Measurements from ENCODE around the gene FAM72A.
"Not testable (repeated sequence)": the region's sequence is repeated elsewhere in the genome, so short reads cannot be mapped to it uniquely, and the experiment has no call there.

The FAM72A gene

GRCh38 chr1:206220332-206221000 lies 17.8 kb upstream of the FAM72A start:
- not testable (repeated sequence) for H3K79me2 ChIP-seq (ENCODE audit: low read length); H3K27me3 ChIP-seq (replicated peaks; ENCODE audit: insufficient read depth, low read length); H3K9me3 ChIP-seq (replicated peaks; ENCODE audit: insufficient read depth, low read length); H3K9ac ChIP-seq (ENCODE audit: low read length); H3K9me2 ChIP-seq (replicated peaks; ENCODE audit: insufficient read depth, low read length); DNase-seq; H2AFZ ChIP-seq (ENCODE audit: low read length); H3K4me2 ChIP-seq (ENCODE audit: low read depth, low read length); H3K36me3 ChIP-seq (replicated peaks; ENCODE audit: insufficient read depth, low read length); H3K27ac ChIP-seq (ENCODE audit: low read length); H3K4me3 ChIP-seq (ENCODE audit: low read length); H3F3A ChIP-seq (ENCODE audit: insufficient read depth, low read length); H4K20me1 ChIP-seq (ENCODE audit: insufficient read depth, low read length); H3K4me1 ChIP-seq (ENCODE audit: low read length)

GRCh38 chr1:206219514-206220331 lies 17.1 kb upstream of the FAM72A start:
- H3K4me1 ChIP-seq (ENCODE audit: low read length); H2AFZ ChIP-seq (ENCODE audit: low read length); H3K27ac ChIP-seq (ENCODE audit: low read length); H3K4me3 ChIP-seq (ENCODE audit: low read length); H3K9ac ChIP-seq (ENCODE audit: low read length); DNase-seq; H4K20me1 ChIP-seq (ENCODE audit: insufficient read depth, low read length); H3K9me3 ChIP-seq (replicated peaks; ENCODE audit: insufficient read depth, low read length); H3F3A ChIP-seq (ENCODE audit: insufficient read depth, low read length); H3K36me3 ChIP-seq (replicated peaks; ENCODE audit: insufficient read depth, low read length); H3K27me3 ChIP-seq (replicated peaks; ENCODE audit: insufficient read depth, low read length); H3K79me2 ChIP-seq (ENCODE audit: low read length); H3K9me2 ChIP-seq (replicated peaks; ENCODE audit: insufficient read depth, low read length); H3K4me2 ChIP-seq (ENCODE audit: low read depth, low read length): not testable (repeated sequence)

GRCh38 chr1:206218765-206219164 lies 16.1 kb upstream of the FAM72A start:
- H4K20me1 ChIP-seq (ENCODE audit: insufficient read depth, low read length); H3K9ac ChIP-seq (ENCODE audit: low read length); H3K27ac ChIP-seq (ENCODE audit: low read length); DNase-seq; H3F3A ChIP-seq (ENCODE audit: insufficient read depth, low read length); H3K27me3 ChIP-seq (replicated peaks; ENCODE audit: insufficient read depth, low read length); H3K79me2 ChIP-seq (ENCODE audit: low read length); H3K9me2 ChIP-seq (replicated peaks; ENCODE audit: insufficient read depth, low read length); H3K4me1 ChIP-seq (ENCODE audit: low read length); H3K36me3 ChIP-seq (replicated peaks; ENCODE audit: insufficient read depth, low read length); H3K4me3 ChIP-seq (ENCODE audit: low read length); H3K4me2 ChIP-seq (ENCODE audit: low read depth, low read length); H3K9me3 ChIP-seq (replicated peaks; ENCODE audit: insufficient read depth, low read length); H2AFZ ChIP-seq (ENCODE audit: low read length): not testable (repeated sequence)

GRCh38 chr1:206218285-206218684 lies 15.6 kb upstream of the FAM72A start:
- H3K9me2 ChIP-seq (replicated peaks; ENCODE audit: insufficient read depth, low read length); H3K27ac ChIP-seq (ENCODE audit: low read length); H4K20me1 ChIP-seq (ENCODE audit: insufficient read depth, low read length); H3F3A ChIP-seq (ENCODE audit: insufficient read depth, low read length); H3K4me3 ChIP-seq (ENCODE audit: low read length); DNase-seq; H3K4me2 ChIP-seq (ENCODE audit: low read depth, low read length); H3K36me3 ChIP-seq (replicated peaks; ENCODE audit: insufficient read depth, low read length); H3K79me2 ChIP-seq (ENCODE audit: low read length); H3K9ac ChIP-seq (ENCODE audit: low read length); H3K27me3 ChIP-seq (replicated peaks; ENCODE audit: insufficient read depth, low read length); H3K4me1 ChIP-seq (ENCODE audit: low read length); H3K9me3 ChIP-seq (replicated peaks; ENCODE audit: insufficient read depth, low read length); H2AFZ ChIP-seq (ENCODE audit: low read length): not testable (repeated sequence)

- not testable (repeated sequence) for H3K9me2 ChIP-seq (replicated peaks; ENCODE audit: insufficient read depth, low read length); H2AFZ ChIP-seq (ENCODE audit: low read length); DNase-seq; H3K79me2 ChIP-seq (ENCODE audit: low read length); H3K9ac ChIP-seq (ENCODE audit: low read length); H3K4me3 ChIP-seq (ENCODE audit: low read length); H3K9me3 ChIP-seq (replicated peaks; ENCODE audit: insufficient read depth, low read length); H3K4me1 ChIP-seq (ENCODE audit: low read length); H3K27me3 ChIP-seq (replicated peaks; ENCODE audit: insufficient read depth, low read length); H4K20me1 ChIP-seq (ENCODE audit: insufficient read depth, low read length); H3K27ac ChIP-seq (ENCODE audit: low read length); H3F3A ChIP-seq (ENCODE audit: insufficient read depth, low read length); H3K36me3 ChIP-seq (replicated peaks; ENCODE audit: insufficient read depth, low read length); H3K4me2 ChIP-seq (ENCODE audit: low read depth, low read length)
Measured at GRCh38 chr1:206215600-206216392, 13.2 kb upstream of the FAM72A start.

- H3K4me1 ChIP-seq (ENCODE audit: low read length); H3F3A ChIP-seq (ENCODE audit: insufficient read depth, low read length); H3K4me2 ChIP-seq (ENCODE audit: low read depth, low read length); DNase-seq; H3K27ac ChIP-seq (ENCODE audit: low read length); H3K9me2 ChIP-seq (replicated peaks; ENCODE audit: insufficient read depth, low read length); H2AFZ ChIP-seq (ENCODE audit: low read length); H3K79me2 ChIP-seq (ENCODE audit: low read length); H3K36me3 ChIP-seq (replicated peaks; ENCODE audit: insufficient read depth, low read length); H3K4me3 ChIP-seq (ENCODE audit: low read length); H4K20me1 ChIP-seq (ENCODE audit: insufficient read depth, low read length); H3K9ac ChIP-seq (ENCODE audit: low read length); H3K27me3 ChIP-seq (replicated peaks; ENCODE audit: insufficient read depth, low read length); H3K9me3 ChIP-seq (replicated peaks; ENCODE audit: insufficient read depth, low read length): not testable (repeated sequence)
Measured at GRCh38 chr1:206210802-206211201, 8.2 kb upstream of the FAM72A start.

- H3K27ac ChIP-seq (ENCODE audit: low read length); H3K9ac ChIP-seq (ENCODE audit: low read length); H3K9me2 ChIP-seq (replicated peaks; ENCODE audit: insufficient read depth, low read length); H3K4me2 ChIP-seq (ENCODE audit: low read depth, low read length); H3K36me3 ChIP-seq (replicated peaks; ENCODE audit: insufficient read depth, low read length); H3F3A ChIP-seq (ENCODE audit: insufficient read depth, low read length); H3K9me3 ChIP-seq (replicated peaks; ENCODE audit: insufficient read depth, low read length); DNase-seq; H3K27me3 ChIP-seq (replicated peaks; ENCODE audit: insufficient read depth, low read length); H4K20me1 ChIP-seq (ENCODE audit: insufficient read depth, low read length); H3K4me3 ChIP-seq (ENCODE audit: low read length); H3K79me2 ChIP-seq (ENCODE audit: low read length); H2AFZ ChIP-seq (ENCODE audit: low read length); H3K4me1 ChIP-seq (ENCODE audit: low read length): not testable (repeated sequence)
Measured at GRCh38 chr1:206205569-206205968, 2.9 kb upstream of the FAM72A start.

Measured in MM.1S (cell line).